BLaER1 (cell line): ENCODE results near the gene USP16.

Experiments
- H3K27ac ChIP-seq: shearing (Covaris generic); formaldehyde crosslinking; 2 replicates; pipeline ENCODE4 v1.8.1; 2022
- H3K27me3 ChIP-seq: shearing (Covaris generic); formaldehyde crosslinking; 2 replicates; pipeline ENCODE4 v1.8.1; 2022
- H3K36me3 ChIP-seq: shearing (Covaris generic); formaldehyde crosslinking; 2 replicates; pipeline ENCODE4 v1.8.1; 2022
- H3K4me1 ChIP-seq: shearing (Covaris generic); formaldehyde crosslinking; 2 replicates; pipeline ENCODE4 v1.8.1; 2022
- H3K4me2 ChIP-seq: shearing (Covaris generic); formaldehyde crosslinking; 2 replicates; pipeline ENCODE4 v1.8.1; 2022
- H3K4me3 ChIP-seq: shearing (Covaris generic); formaldehyde crosslinking; 2 replicates; pipeline ENCODE4 v1.8.1; 2022
- H3K9ac ChIP-seq: shearing (Covaris generic); formaldehyde crosslinking; 2 replicates; pipeline ENCODE4 v1.8.1; 2022
- H3K9me3 ChIP-seq: shearing (Covaris generic); formaldehyde crosslinking; 2 replicates; pipeline ENCODE4 v1.8.1; 2022
- H4K20me1 ChIP-seq: shearing (Covaris generic); formaldehyde crosslinking; 2 replicates; pipeline ENCODE4 v1.8.1; 2022
- Cebpa-rat ChIP-seq: shearing (Covaris generic); IDR thresholded peaks from 2 replicates; pipeline ENCODE4 v1.8.1; 2022

Gene USP16

DNA sequence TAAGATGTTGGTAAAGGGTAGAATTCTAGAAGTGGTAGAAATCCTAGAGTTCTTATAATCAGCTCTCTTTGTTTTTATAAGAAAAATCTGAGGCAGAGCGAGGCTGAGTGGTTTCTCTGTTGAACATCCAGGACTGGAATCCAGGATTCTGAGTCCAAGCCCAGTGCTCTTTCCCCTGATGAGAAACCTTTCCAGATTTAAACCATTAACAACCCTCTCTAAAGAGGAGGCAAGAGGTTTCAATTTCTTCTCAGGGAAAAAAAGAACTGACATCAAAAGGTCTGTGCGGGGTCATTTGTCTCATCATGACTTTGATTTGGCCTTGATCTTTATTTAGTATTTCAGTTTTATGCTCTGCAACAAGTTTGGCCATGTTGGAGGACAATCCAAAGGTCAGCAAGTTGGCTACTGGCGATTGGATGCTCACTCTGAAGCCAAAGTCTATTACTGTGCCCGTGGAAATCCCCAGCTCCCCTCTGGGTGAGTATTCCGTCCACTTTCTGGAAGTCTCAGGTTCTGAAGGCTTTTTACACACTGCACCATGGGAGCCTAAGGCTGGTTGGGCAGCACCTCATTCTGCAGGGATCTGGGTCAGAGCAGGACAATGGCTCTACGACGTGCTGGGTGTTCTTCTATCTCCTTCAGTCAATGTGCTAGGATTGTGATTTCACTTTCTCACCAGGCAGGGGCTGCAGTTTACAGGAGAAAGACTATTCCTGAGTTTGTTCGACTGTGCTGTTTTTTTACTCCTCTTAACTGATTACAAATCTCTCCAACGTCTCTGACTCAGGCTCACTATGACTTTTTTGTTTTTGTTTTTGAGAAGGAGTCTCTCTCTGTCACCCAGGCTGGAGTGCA, 67.9 kb downstream of the USP16 start:
- TF ChIP-seq Cebpa-rat = no peak
- H3K9me3 ChIP-seq = no peaks in the 10 kb centered on the region

DNA sequence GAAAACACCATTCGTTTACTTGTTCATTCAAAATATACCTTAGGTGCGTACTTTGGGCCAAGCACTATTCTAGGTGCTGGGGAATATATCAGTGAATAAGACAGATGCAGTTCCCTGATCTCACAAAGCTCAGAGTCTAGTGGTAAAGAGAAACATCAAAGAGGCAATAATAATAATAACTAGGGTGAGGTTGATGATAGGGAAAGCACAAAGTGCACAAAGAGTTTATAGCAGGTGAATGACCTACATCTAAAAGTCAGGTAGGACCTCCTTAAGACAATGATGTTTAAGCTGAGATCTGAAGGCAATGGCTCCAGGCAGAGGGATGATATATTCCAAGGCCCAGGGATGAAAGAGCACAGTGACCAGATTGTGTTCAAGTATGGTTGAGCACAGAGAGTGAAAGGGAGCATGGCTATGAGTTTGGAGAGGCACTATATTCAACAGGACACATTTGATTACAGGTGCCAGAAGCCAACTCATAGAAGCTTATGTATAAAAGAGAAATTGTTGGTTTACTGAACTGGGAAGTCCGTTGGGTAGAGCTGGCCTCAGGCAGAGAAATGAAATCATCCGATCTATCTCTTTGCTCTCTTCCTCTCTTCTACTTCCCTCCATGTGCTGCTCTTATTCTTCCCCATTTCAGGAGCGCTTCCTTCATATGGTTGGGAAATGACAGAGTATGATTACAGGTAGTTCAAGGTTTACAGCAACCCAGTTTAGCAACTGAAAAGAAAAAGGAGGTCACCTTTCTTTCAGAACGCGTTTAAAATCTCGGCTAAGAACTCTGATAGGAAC, 71.9 kb downstream of the USP16 start:
- H3K4me2 ChIP-seq = no peak overlapping the region

More for the DNA sequence above, 67.9 kb downstream of the USP16 start:
- H3K9ac ChIP-seq = no peak overlapping the region
- H3K27ac ChIP-seq = no peak overlapping the region
- peaks cover 3% of the 10 kb centered on the region for H3K4me1 ChIP-seq
- no peaks in the 10 kb centered on the region for H3K27me3 ChIP-seq
- no peaks in the 10 kb centered on the region for H3K36me3 ChIP-seq
- H3K4me2 ChIP-seq = no peak overlapping the region
- H3K4me3 ChIP-seq = no peak overlapping the region
- no peaks in the 10 kb centered on the region for H4K20me1 ChIP-seq

DNA sequence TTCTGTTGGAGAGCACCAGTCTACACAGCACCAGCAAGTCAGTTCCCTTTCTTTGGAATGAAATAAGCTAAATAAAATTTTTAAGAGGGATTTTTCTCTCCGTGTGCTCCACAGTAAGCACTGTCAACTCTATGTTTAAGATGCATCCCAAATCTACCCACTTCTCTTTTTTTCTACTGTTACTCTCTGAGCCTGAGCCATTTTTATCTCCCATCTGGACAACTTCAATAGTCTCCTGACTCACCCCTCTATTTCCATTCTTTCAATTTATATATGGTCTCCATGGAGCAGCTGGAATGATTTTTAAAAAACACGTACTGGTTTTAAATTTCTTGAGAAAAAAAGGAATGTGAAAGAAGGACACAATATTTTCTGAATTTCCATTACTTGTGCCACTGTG, 73.7 kb downstream of the USP16 start:
- Histone ChIP-seq H3K4me2 (no peak overlapping the region), H3K27me3 (no peaks in the 10 kb centered on the region), H4K20me1 (no peaks in the 10 kb centered on the region), H3K4me3 (no peak overlapping the region), H3K9ac (no peak overlapping the region), H3K4me1 (peaks cover 11% of the 10 kb centered on the region), H3K9me3 (peaks cover 37% of the 10 kb centered on the region), H3K27ac (no peak overlapping the region), H3K36me3 (0 out of 2 replicates have a peak, but pooled peaks cover 1% of the 10 kb centered on the region)
- TF ChIP-seq Cebpa-rat = no peak

More for the DNA sequence above, 71.9 kb downstream of the USP16 start:
- H3K27me3 ChIP-seq = no peaks in the 10 kb centered on the region
- no peaks in the 10 kb centered on the region for H3K36me3 ChIP-seq
- H3K4me3 ChIP-seq = no peak overlapping the region
- no peaks in the 10 kb centered on the region for H4K20me1 ChIP-seq
- peaks cover 11% of the 10 kb centered on the region for H3K4me1 ChIP-seq
- peaks cover 23% of the 10 kb centered on the region for H3K9me3 ChIP-seq
- H3K9ac ChIP-seq = no peak overlapping the region
- no peak for TF ChIP-seq Cebpa-rat
- H3K27ac ChIP-seq = no peak overlapping the region

DNA sequence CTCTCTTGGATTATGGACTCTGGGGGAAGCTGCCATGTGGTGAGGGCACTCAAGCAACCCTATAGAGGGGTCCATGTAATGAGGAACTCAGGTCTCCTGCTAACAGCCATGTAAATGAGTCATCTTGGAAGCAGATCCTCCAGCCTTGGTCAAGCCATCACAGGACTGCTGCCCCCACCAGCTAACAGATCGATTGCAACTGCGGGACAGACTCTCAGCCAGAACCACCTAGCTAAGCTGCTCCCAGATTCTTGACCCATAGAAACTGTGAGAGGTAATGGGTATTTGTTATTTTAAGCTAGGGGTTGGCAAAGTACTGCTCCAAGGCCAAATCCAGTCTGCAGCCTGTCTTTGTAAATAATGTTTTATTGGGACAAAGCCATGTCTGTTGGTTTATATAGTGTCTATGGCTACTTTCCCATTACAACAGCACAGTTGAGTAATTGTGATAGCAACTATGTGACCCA, 78.4 kb downstream of the USP16 start:
- no peak overlapping the region for H3K27ac ChIP-seq
- H3K4me1 ChIP-seq = peaks cover 11% of the 10 kb centered on the region
- no peaks in the 10 kb centered on the region for H4K20me1 ChIP-seq
- no peak for TF ChIP-seq Cebpa-rat
- H3K36me3 ChIP-seq = 0 out of 2 replicates have a peak, but pooled peaks cover 4% of the 10 kb centered on the region
- no peak overlapping the region for H3K4me2 ChIP-seq
- no peaks in the 10 kb centered on the region for H3K27me3 ChIP-seq
- H3K9ac ChIP-seq = no peak overlapping the region
- H3K4me3 ChIP-seq = no peak overlapping the region
- peaks cover 51% of the 10 kb centered on the region for H3K9me3 ChIP-seq
